ENCODE data around the gene IDH1.
A peak's percentile ranks its signal among the peaks of the same experiment; 100 is the strongest.
"Not testable (repeated sequence)": the region's sequence is repeated elsewhere in the genome, so short reads cannot be mapped to it uniquely, and the experiment has no call there.

Gene IDH1

GRCh38 chr2:208256192-208256782 is 1.4 kb upstream of the IDH1 start:
- DNase-seq: no peak

GRCh38 chr2:208255557-208256106 is 761 bp upstream of the IDH1 start:
- DNase-seq: no peak

GRCh38 chr2:208254118-208254870 is 577 bp downstream of the IDH1 start:
- peak; percentile 61 to 63 for DNase-seq

- DNase-seq: no peak
These were observed 1.2 kb downstream of the IDH1 start for GRCh38 chr2:208253600-208254117.

- DNase-seq: no peak
These were observed 2.0 kb downstream of the IDH1 start for GRCh38 chr2:208252716-208253492.

- no peak for DNase-seq
These were observed 3.8 kb downstream of the IDH1 start for GRCh38 chr2:208251098-208251497.

- DNase-seq: no peak
These were observed 4.5 kb downstream of the IDH1 start for GRCh38 chr2:208250388-208250787.

- DNase-seq: no peak
These were observed 5.6 kb downstream of the IDH1 start for GRCh38 chr2:208249296-208249695.

- no peak for DNase-seq
These were observed 6.3 kb downstream of the IDH1 start for GRCh38 chr2:208248601-208249000.

- DNase-seq: no peak
These were observed 9.1 kb downstream of the IDH1 start for GRCh38 chr2:208245746-208246145.

GRCh38 chr2:208244422-208244821 is 10.4 kb downstream of the IDH1 start:
- DNase-seq: no peak

- no peak for DNase-seq
These were observed 14.2 kb downstream of the IDH1 start for GRCh38 chr2:208240619-208241209.

- no peak for DNase-seq
These were observed 14.9 kb downstream of the IDH1 start for GRCh38 chr2:208239770-208240493.

GRCh38 chr2:208235860-208236259 is 19.0 kb downstream of the IDH1 start:
- no peak for DNase-seq

GRCh38 chr2:208234786-208235185 is 20.1 kb downstream of the IDH1 start:
- DNase-seq: no peak

GRCh38 chr2:208228476-208228875 is 26.4 kb downstream of the IDH1 start:
- DNase-seq: no peak

GRCh38 chr2:208227581-208228232 is 27.2 kb downstream of the IDH1 start:
- no peak for DNase-seq

GRCh38 chr2:208224802-208225201 is 30.1 kb downstream of the IDH1 start:
- DNase-seq: no peak

- DNase-seq: no peak
These were observed 32.5 kb downstream of the IDH1 start for GRCh38 chr2:208222351-208222750.

GRCh38 chr2:208221873-208222272 is 33.0 kb downstream of the IDH1 start:
- DNase-seq: not testable (repeated sequence)

GRCh38 chr2:208210688-208211451 is 44.0 kb downstream of the IDH1 start:
- DNase-seq: no peak
